Head of caudate nucleus (tissue), 42 donors: ENCODE data around the gene NEK8.

Source experiments
- DNase-seq, 42 donors: peaks; one replicate each; pipeline versions ENCODE4 v3.0.0 to v3.0.0-alpha.2; 2020 to 2021; ENCODE audit warnings: mixed read lengths in 7 of 42
- intact Hi-C: fragments of 100-400 bp; cut with DNase I; formaldehyde crosslinking; loops from one replicate; pipeline ENCODE4 v1.15.0; 2022

NEK8 gene

DNA sequence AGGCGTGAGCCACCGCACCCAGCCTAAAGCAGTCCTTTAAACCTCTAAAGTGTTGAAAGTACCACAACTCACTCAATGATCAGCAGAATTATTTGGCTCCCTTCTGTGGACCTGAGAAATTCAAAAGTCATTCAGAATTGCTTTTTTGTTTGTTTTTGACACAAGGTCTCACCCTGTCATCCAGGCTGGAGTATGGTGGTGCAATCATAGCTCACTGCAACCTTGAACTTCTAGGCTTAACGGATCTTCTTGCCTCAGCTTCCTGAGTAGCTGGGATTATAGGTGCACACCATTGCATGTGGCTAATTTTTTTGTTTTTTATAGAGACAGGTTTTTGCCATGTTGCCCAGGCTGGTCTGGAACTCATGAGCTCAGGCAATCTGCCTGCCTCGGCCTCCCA, 59.5 kb downstream of the NEK8 start:
- intact Hi-C loops, result no loop called here
- DNase-seq, result no peak
